IPS-20b (cell line): ENCODE results near the gene NR1H4.
"Not testable (repeated sequence)": the region's sequence is repeated elsewhere in the genome, so short reads cannot be mapped to it uniquely, and the experiment has no call there.

Source experiments
- H3K27ac ChIP-seq: one replicate; pipeline ENCODE4 v1.5.1; 2013; ENCODE audit warnings: low read length
- H3K27me3 ChIP-seq: 2 replicates; pipeline ENCODE4 v1.6.1; 2013; ENCODE audit warnings: mild to moderate bottlenecking, low read length, inconsistent platforms; ENCODE audit not compliant: insufficient read depth
- H3K36me3 ChIP-seq: 2 replicates; pipeline ENCODE4 v1.6.1; 2013; ENCODE audit warnings: low read depth, mild to moderate bottlenecking, inconsistent platforms, low read length, moderate library complexity; ENCODE audit not compliant: insufficient read depth
- H3K4me1 ChIP-seq: 2 replicates; pipeline ENCODE4 v1.6.1; 2013; ENCODE audit warnings: mild to moderate bottlenecking, control low read depth, inconsistent platforms, low read length, moderate library complexity; ENCODE audit not compliant: insufficient read depth
- H3K4me3 ChIP-seq: 2 replicates; pipeline ENCODE4 v1.5.1; 2013; ENCODE audit warnings: mild to moderate bottlenecking, low read length, inconsistent platforms
- H3K9ac ChIP-seq: 2 replicates; pipeline ENCODE4 v1.6.1; 2013; ENCODE audit warnings: low read depth, mild to moderate bottlenecking, inconsistent platforms, low read length, moderate library complexity
- H3K9me3 ChIP-seq: 2 replicates; pipeline ENCODE4 v1.6.1; 2013; ENCODE audit warnings: mild to moderate bottlenecking, low read depth, low read length, inconsistent platforms; ENCODE audit not compliant: insufficient read depth

Gene NR1H4

GRCh38 chr12:100494026-100494425 lies 20.4 kb downstream of the NR1H4 start:
- Histone ChIP-seq H3K4me1 (no peaks in the 10 kb centered on the region), H3K27ac (no peak overlapping the region), H3K9ac (no peak overlapping the region), H3K36me3 (no peaks in the 10 kb centered on the region), H3K4me3 (no peak overlapping the region), H3K27me3 (no peaks in the 10 kb centered on the region), H3K9me3 (no peaks in the 10 kb centered on the region)

- no peak overlapping the region for H3K27ac ChIP-seq
- no peak overlapping the region for H3K9ac ChIP-seq
- H3K36me3 ChIP-seq, result no peaks in the 10 kb centered on the region
- no peaks in the 10 kb centered on the region for H3K9me3 ChIP-seq
- H3K4me1 ChIP-seq, result no peaks in the 10 kb centered on the region
- H3K27me3 ChIP-seq, result no peaks in the 10 kb centered on the region
- H3K4me3 ChIP-seq, result no peak overlapping the region
Measured at GRCh38 chr12:100494538-100494937, 20.9 kb downstream of the NR1H4 start.

GRCh38 chr12:100497105-100497795 lies 23.6 kb downstream of the NR1H4 start:
- Histone ChIP-seq H3K27ac (no peak overlapping the region), H3K9ac (no peak overlapping the region), H3K9me3 (no peaks in the 10 kb centered on the region), H3K27me3 (no peaks in the 10 kb centered on the region), H3K36me3 (no peaks in the 10 kb centered on the region), H3K4me3 (no peak overlapping the region), H3K4me1 (no peaks in the 10 kb centered on the region)

GRCh38 chr12:100498141-100498540 lies 24.5 kb downstream of the NR1H4 start:
- no peak overlapping the region for H3K9ac ChIP-seq
- H3K4me3 ChIP-seq, result no peak overlapping the region
- H3K4me1 ChIP-seq, result no peaks in the 10 kb centered on the region
- no peaks in the 10 kb centered on the region for H3K27me3 ChIP-seq
- H3K36me3 ChIP-seq, result no peaks in the 10 kb centered on the region
- no peaks in the 10 kb centered on the region for H3K9me3 ChIP-seq
- H3K27ac ChIP-seq, result no peak overlapping the region

- Histone ChIP-seq H3K9me3 (no peaks in the 10 kb centered on the region), H3K9ac (no peak overlapping the region), H3K36me3 (no peaks in the 10 kb centered on the region), H3K4me3 (no peak overlapping the region), H3K4me1 (no peaks in the 10 kb centered on the region), H3K27ac (no peak overlapping the region), H3K27me3 (no peaks in the 10 kb centered on the region)
Measured at GRCh38 chr12:100499416-100499815, 25.8 kb downstream of the NR1H4 start.

- H3K27ac ChIP-seq, H3K36me3 ChIP-seq, H3K9ac ChIP-seq, H3K4me3 ChIP-seq, H3K4me1 ChIP-seq, H3K27me3 ChIP-seq, H3K9me3 ChIP-seq: not testable (repeated sequence)
Measured at GRCh38 chr12:100502718-100503117, 29.1 kb downstream of the NR1H4 start.

- Histone ChIP-seq H3K4me3 (no peak overlapping the region), H3K9ac (no peak overlapping the region), H3K9me3 (no peaks in the 10 kb centered on the region), H3K27me3 (no peaks in the 10 kb centered on the region), H3K27ac (no peak overlapping the region), H3K4me1 (no peaks in the 10 kb centered on the region), H3K36me3 (no peaks in the 10 kb centered on the region)
Measured at GRCh38 chr12:100503228-100503628, 29.6 kb downstream of the NR1H4 start.

- H3K9ac ChIP-seq, result no peak overlapping the region
- H3K36me3 ChIP-seq, result no peaks in the 10 kb centered on the region
- no peak overlapping the region for H3K4me3 ChIP-seq
- H3K27me3 ChIP-seq, result no peaks in the 10 kb centered on the region
- H3K27ac ChIP-seq, result no peak overlapping the region
- H3K4me1 ChIP-seq, result no peaks in the 10 kb centered on the region
- H3K9me3 ChIP-seq, result no peaks in the 10 kb centered on the region
Measured at GRCh38 chr12:100504804-100505203, 31.1 kb downstream of the NR1H4 start.

- Histone ChIP-seq H3K4me1 (no peaks in the 10 kb centered on the region), H3K27ac (no peak overlapping the region), H3K9ac (no peak overlapping the region), H3K27me3 (no peaks in the 10 kb centered on the region), H3K36me3 (no peaks in the 10 kb centered on the region), H3K4me3 (no peak overlapping the region), H3K9me3 (no peaks in the 10 kb centered on the region)
Measured at GRCh38 chr12:100508751-100509150, 35.1 kb downstream of the NR1H4 start.

GRCh38 chr12:100512692-100513091 lies 39.0 kb downstream of the NR1H4 start:
- Histone ChIP-seq H3K4me3 (no peak overlapping the region), H3K9me3 (no peaks in the 10 kb centered on the region; the same call in 1 of the 2 replicates), H3K27me3 (no peaks in the 10 kb centered on the region), H3K27ac (no peak overlapping the region), H3K4me1 (no peaks in the 10 kb centered on the region), H3K36me3 (no peaks in the 10 kb centered on the region), H3K9ac (no peak overlapping the region)

- Histone ChIP-seq H3K36me3 (no peaks in the 10 kb centered on the region), H3K4me3 (no peak overlapping the region), H3K27me3 (no peaks in the 10 kb centered on the region), H3K27ac (no peak overlapping the region), H3K4me1 (no peaks in the 10 kb centered on the region), H3K9me3 (no peaks in the 10 kb centered on the region; the same call in 1 of the 2 replicates), H3K9ac (no peak overlapping the region)
Measured at GRCh38 chr12:100515968-100516367, 42.3 kb downstream of the NR1H4 start.

GRCh38 chr12:100518376-100518775 lies 44.7 kb downstream of the NR1H4 start:
- Histone ChIP-seq H3K27me3 (no peaks in the 10 kb centered on the region), H3K9me3 (no peaks in the 10 kb centered on the region; the same call in 1 of the 2 replicates), H3K27ac (no peak overlapping the region), H3K36me3 (no peaks in the 10 kb centered on the region), H3K9ac (no peak overlapping the region), H3K4me3 (no peak overlapping the region), H3K4me1 (no peaks in the 10 kb centered on the region)
